HepG2 (cell line): ENCODE data around the gene CPT1B. TPM values are rescaled to one million over a fixed set of nuclear protein-coding genes. Genes with fewer than 3 reads are reported as not detected.

ENCODE experiments used
- ATAC-seq: fragments of 200-7000 bp; cut with Tn5 transposase; 3 replicates; pipeline ENCODE4 v1.9.1; 2020; ENCODE audit warnings: mild to moderate bottlenecking, moderate library complexity
- BruUV-seq: library from RNA; stranded (reverse); fragments of 400-500 nt; replicated peaks from 2 replicates; lab custom pipeline; 2021; lab: Mats Ljungman, UMichigan
- CTCF ChIA-PET: fragments of 300-600 bp; formaldehyde crosslinking; extraction: SDS; loops from one replicate; lab custom pipeline; 2021; ENCODE audit warnings: low total read pairs, inconsistent platforms, low intra/inter-chr PET ratio; lab: Yijun Ruan, JAX
- POLR2A ChIA-PET: fragments of 350-600 bp; sonication (Branson Sonifier 250); formaldehyde crosslinking; loops from one replicate; lab custom pipeline; 2020; ENCODE audit warnings: antibody characterized with exemption, inconsistent platforms; lab: Yijun Ruan, JAX
- DNase-seq: peaks from one replicate; pipeline ENCODE4 v3.0.0-alpha.2; 2015; ENCODE audit warnings: low spot score
- FAIRE-seq: peaks from 3 replicates; lab custom pipeline; 2011; peaks lifted over from hg19 to GRCh38; lab: Jason Lieb, UNC
- H2AFZ ChIP-seq: one replicate; pipeline ENCODE4 v1.6.1; 2011; ENCODE audit warnings: low read length, inconsistent platforms
- H3K27ac ChIP-seq: fragments of 300-600 bp; 3 replicates; pipeline ENCODE4 v1.8.0; 2011; ENCODE audit warnings: mixed run types, mild to moderate bottlenecking, mixed read lengths, low read length, inconsistent platforms; ENCODE audit not compliant: insufficient read depth; ENCODE audit errors: extremely low read length
- H3K27me3 ChIP-seq, 2 experiments: fragments of 200-600 bp in 1 of 2; 2 replicates in 1 of 2; 3 replicates in 1 of 2; pipeline versions ENCODE4 v1.6.0 to v1.8.0; 2011; ENCODE audit warnings: low read length in 2 of 2, mild to moderate bottlenecking in 2 of 2, moderate library complexity in 2 of 2, inconsistent platforms in 1 of 2; ENCODE audit not compliant: insufficient read depth in 2 of 2, control insufficient read depth in 1 of 2
- H3K36me3 ChIP-seq, 2 experiments: fragments of 200-600 bp in 1 of 2; replicated peaks in 1 of 2; 2 replicates in 1 of 2; 3 replicates in 1 of 2; pipeline versions ENCODE4 v1.5.1 to v1.8.0; 2011; ENCODE audit warnings: low read length in 2 of 2, inconsistent platforms in 1 of 2; ENCODE audit not compliant: insufficient read depth in 2 of 2, control insufficient read depth in 1 of 2
- H3K4me1 ChIP-seq: 2 replicates; pipeline ENCODE4 v1.5.1; 2012; ENCODE audit warnings: low read length, inconsistent platforms; ENCODE audit not compliant: insufficient read depth
- H3K4me2 ChIP-seq: 2 replicates; pipeline ENCODE4 v1.6.0; 2011; ENCODE audit warnings: low read depth, low read length, inconsistent platforms
- H3K4me3 ChIP-seq, 3 experiments: fragments of 200-600 bp in 1 of 3; sonication (generic), shearing (Covaris generic) in 1 of 3; replicated peaks in 1 of 3; 2 replicates each; pipeline ENCODE4 v1.5.1; 2011 to 2016; ENCODE audit warnings: low read length in 3 of 3, inconsistent platforms in 2 of 3, low read depth in 2 of 3, mild to moderate bottlenecking in 2 of 3, control low read depth in 1 of 3, mixed read lengths in 1 of 3; ENCODE audit not compliant: insufficient read depth in 1 of 3
- H3K79me2 ChIP-seq: one replicate; pipeline ENCODE4 v1.6.1; 2011; ENCODE audit warnings: low read length, inconsistent platforms; ENCODE audit not compliant: insufficient read depth
- H3K9ac ChIP-seq: 2 replicates; pipeline ENCODE4 v1.6.0; 2011; ENCODE audit warnings: mild to moderate bottlenecking, low read depth, low read length, inconsistent platforms; ENCODE audit not compliant: insufficient read depth
- H3K9me3 ChIP-seq: 2 replicates; pipeline ENCODE4 v1.5.1; 2012; ENCODE audit warnings: mild to moderate bottlenecking, low read length
- H4K20me1 ChIP-seq: 2 replicates; pipeline ENCODE4 v1.6.0; 2011; ENCODE audit warnings: inconsistent platforms, mild to moderate bottlenecking, low read length, moderate library complexity; ENCODE audit not compliant: insufficient read depth
- FOXO4 ChIP-seq: sonication (generic); formaldehyde crosslinking; conservative IDR thresholded peaks from 2 replicates; pipeline ENCODE4 v1.8.1; 2023; ENCODE audit warnings: missing genetic modification reagents
- SYNCRIP ChIP-seq: fragments of 200-400 bp; formaldehyde crosslinking; IDR thresholded peaks from 2 replicates; pipeline ENCODE4 v1.6.1; 2018; ENCODE audit warnings: mild to moderate bottlenecking, low read depth, low read length; ENCODE audit not compliant: insufficient read depth
- whole genome bisulfite sequencing: methylation state at CpG from one replicate; pipeline ENCODE4 v1.1.6; 2017; ENCODE audit warnings: low lambda C conversion rate; 5-methylcytosine and 5-hydroxymethylcytosine counted together
- in situ Hi-C: cut with HindIII; loops from 2 replicates; pipeline ENCODE4 v1.10.0; 2017; ENCODE audit warnings: low pct_unique_long_range_greater_than_20kb; ENCODE audit not compliant: extremely low pct_ligation_motif_present
- intact Hi-C: fragments of 100-400 bp; cut with micrococcal nuclease; formaldehyde crosslinking; loops from one replicate; pipeline ENCODE4 v1.10.0; 2022; ENCODE audit not compliant: unreplicated experiment
- polyA plus RNA-seq, 8 experiments: library from polyadenylated mRNA; depleted of rRNA in 3 of 8; stranded (reverse) in 7 of 8; unstranded in 1 of 8; fragments of >200 nt; fragmentation: Illumina TruSeq in 4 of 8; extraction: Trizol in 4 of 8; gene quantifications; 2 replicates each; pipeline versions ENCODE4 v1.2.1 to v1.2.3, GENCODE V29; 2011 to 2016; ENCODE audit warnings: low read depth in 4 of 8, missing spikeins in 1 of 8, mixed read lengths in 1 of 8; ENCODE audit not compliant: insufficient read depth in 1 of 8
- total RNA-seq, 5 experiments: library from RNA; depleted of rRNA; stranded (reverse); fragments of >200 nt; fragmentation: Illumina TruSeq; extraction: Trizol; gene quantifications; 2 replicates each; pipeline ENCODE4 v1.2.3, GENCODE V29; 2016; ENCODE audit warnings: low read depth in 1 of 5
- TF ChIP-seq, protein P1 (sequence below): sonication (generic); formaldehyde crosslinking; IDR thresholded peaks from 2 replicates; pipeline ENCODE4 v1.5.1; 2020; ENCODE audit warnings: mild to moderate bottlenecking, missing genetic modification reagents, moderate library complexity

CPT1B gene
- total and polyA plus RNA-seq, 2 of the 13 experiments (the other 11 are each of a cell fraction or from before 2014, with no cell fraction given) = 9.2 to 19.5 TPM

DNA sequence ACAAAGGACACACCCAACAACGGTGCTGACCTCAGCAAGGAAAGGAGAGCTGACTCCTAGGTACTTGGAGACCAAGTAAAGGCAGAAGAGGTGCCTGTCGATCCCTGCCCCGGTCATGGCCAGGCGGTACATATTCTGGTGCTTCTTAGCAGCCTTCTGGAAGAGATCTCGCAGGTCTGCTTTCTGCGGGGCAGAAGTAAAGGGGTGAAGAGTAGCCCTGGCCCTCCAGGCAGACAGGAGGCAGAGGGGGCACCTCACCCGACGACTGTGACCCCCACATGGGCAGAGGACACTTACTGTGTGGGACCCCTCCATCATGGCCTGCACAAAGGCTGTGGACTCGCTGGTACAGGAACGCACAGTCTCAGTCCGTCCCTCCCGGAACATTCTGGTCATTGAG is 7.4 kb downstream of the CPT1B start:
- Histone ChIP-seq H3K4me1 (peaks cover 29% of the 10 kb centered on the region), H3K9me3 (no peaks in the 10 kb centered on the region), H3K27ac (no peak overlapping the region), H3K27me3 (no peaks in the 10 kb centered on the region), H3K36me3 (peaks cover 4 to 5% of the 10 kb centered on the region in 2 experiments; a peak in 2 of 5 replicates), H3K4me2 (no peak overlapping the region), H2AFZ (no peak overlapping the region), H3K79me2 (no peaks in the 10 kb centered on the region), H3K4me3 (no peak overlapping the region), H4K20me1 (no peaks in the 10 kb centered on the region), H3K9ac (no peak overlapping the region)
- intact Hi-C loops (no loop called here), in situ Hi-C loops (no loop called here)
- 92% methylated on average over 7 of the region's 12 CpGs for WGBS
- ChIA-PET POLR2A (interaction anchor here (1.2 to 3.2 kb wide), 2 partner anchors 11 to 51 kb away, joined by 4 to 30 read pairs; partner anchors contain the start of gene CHKB), CTCF (no interaction called here)
- BruUV-seq = no TSS peak
- no peak for ATAC-seq
- TF ChIP-seq FOXO4 (0 out of 2 replicates have a peak, but pooled peaks have one; percentile 29), SYNCRIP (no peak)
- TF ChIP-seq, protein P1, sequence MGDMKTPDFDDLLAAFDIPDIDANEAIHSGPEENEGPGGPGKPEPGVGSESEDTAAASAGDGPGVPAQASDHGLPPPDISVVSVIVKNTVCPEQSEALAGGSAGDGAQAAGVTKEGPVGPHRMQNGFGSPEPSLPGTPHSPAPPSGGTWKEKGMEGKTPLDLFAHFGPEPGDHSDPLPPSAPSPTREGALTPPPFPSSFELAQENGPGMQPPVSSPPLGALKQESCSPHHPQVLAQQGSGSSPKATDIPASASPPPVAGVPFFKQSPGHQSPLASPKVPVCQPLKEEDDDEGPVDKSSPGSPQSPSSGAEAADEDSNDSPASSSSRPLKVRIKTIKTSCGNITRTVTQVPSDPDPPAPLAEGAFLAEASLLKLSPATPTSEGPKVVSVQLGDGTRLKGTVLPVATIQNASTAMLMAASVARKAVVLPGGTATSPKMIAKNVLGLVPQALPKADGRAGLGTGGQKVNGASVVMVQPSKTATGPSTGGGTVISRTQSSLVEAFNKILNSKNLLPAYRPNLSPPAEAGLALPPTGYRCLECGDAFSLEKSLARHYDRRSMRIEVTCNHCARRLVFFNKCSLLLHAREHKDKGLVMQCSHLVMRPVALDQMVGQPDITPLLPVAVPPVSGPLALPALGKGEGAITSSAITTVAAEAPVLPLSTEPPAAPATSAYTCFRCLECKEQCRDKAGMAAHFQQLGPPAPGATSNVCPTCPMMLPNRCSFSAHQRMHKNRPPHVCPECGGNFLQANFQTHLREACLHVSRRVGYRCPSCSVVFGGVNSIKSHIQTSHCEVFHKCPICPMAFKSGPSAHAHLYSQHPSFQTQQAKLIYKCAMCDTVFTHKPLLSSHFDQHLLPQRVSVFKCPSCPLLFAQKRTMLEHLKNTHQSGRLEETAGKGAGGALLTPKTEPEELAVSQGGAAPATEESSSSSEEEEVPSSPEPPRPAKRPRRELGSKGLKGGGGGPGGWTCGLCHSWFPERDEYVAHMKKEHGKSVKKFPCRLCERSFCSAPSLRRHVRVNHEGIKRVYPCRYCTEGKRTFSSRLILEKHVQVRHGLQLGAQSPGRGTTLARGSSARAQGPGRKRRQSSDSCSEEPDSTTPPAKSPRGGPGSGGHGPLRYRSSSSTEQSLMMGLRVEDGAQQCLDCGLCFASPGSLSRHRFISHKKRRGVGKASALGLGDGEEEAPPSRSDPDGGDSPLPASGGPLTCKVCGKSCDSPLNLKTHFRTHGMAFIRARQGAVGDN (CRISPR knock-in tag) = 0 out of 2 replicates have a peak, but pooled peaks have one; percentile 2
- no peak for DNase-seq
- FAIRE-seq = no peak
